HepG2 (cell line): Measurements from ENCODE around the gene C6orf132. TPM values are rescaled to one million over a fixed set of nuclear protein-coding genes. Genes with fewer than 3 reads are reported as not detected.

ENCODE experiments used
- ATAC-seq: fragments of 200-7000 bp; cut with Tn5 transposase; 3 replicates; pipeline ENCODE4 v1.9.1; 2020; ENCODE audit warnings: mild to moderate bottlenecking, moderate library complexity
- BruUV-seq: library from RNA; stranded (reverse); fragments of 400-500 nt; replicated peaks from 2 replicates; lab custom pipeline; 2021; lab: Mats Ljungman, UMichigan
- CTCF ChIA-PET: fragments of 300-600 bp; formaldehyde crosslinking; extraction: SDS; loops from one replicate; lab custom pipeline; 2021; ENCODE audit warnings: low total read pairs, inconsistent platforms, low intra/inter-chr PET ratio; lab: Yijun Ruan, JAX
- POLR2A ChIA-PET: fragments of 350-600 bp; sonication (Branson Sonifier 250); formaldehyde crosslinking; loops from one replicate; lab custom pipeline; 2020; ENCODE audit warnings: antibody characterized with exemption, inconsistent platforms; lab: Yijun Ruan, JAX
- DNase-seq: peaks from one replicate; pipeline ENCODE4 v3.0.0-alpha.2; 2015; ENCODE audit warnings: low spot score
- FAIRE-seq: peaks from 3 replicates; lab custom pipeline; 2011; peaks lifted over from hg19 to GRCh38; lab: Jason Lieb, UNC
- H2AFZ ChIP-seq: one replicate; pipeline ENCODE4 v1.6.1; 2011; ENCODE audit warnings: low read length, inconsistent platforms
- H3K27ac ChIP-seq: fragments of 300-600 bp; 3 replicates; pipeline ENCODE4 v1.8.0; 2011; ENCODE audit warnings: mixed run types, mild to moderate bottlenecking, mixed read lengths, low read length, inconsistent platforms; ENCODE audit not compliant: insufficient read depth; ENCODE audit errors: extremely low read length
- H3K27me3 ChIP-seq, 2 experiments: fragments of 200-600 bp in 1 of 2; 2 replicates in 1 of 2; 3 replicates in 1 of 2; pipeline versions ENCODE4 v1.6.0 to v1.8.0; 2011; ENCODE audit warnings: low read length in 2 of 2, mild to moderate bottlenecking in 2 of 2, moderate library complexity in 2 of 2, inconsistent platforms in 1 of 2; ENCODE audit not compliant: insufficient read depth in 2 of 2, control insufficient read depth in 1 of 2
- H3K36me3 ChIP-seq, 2 experiments: fragments of 200-600 bp in 1 of 2; replicated peaks in 1 of 2; 2 replicates in 1 of 2; 3 replicates in 1 of 2; pipeline versions ENCODE4 v1.5.1 to v1.8.0; 2011; ENCODE audit warnings: low read length in 2 of 2, inconsistent platforms in 1 of 2; ENCODE audit not compliant: insufficient read depth in 2 of 2, control insufficient read depth in 1 of 2
- H3K4me1 ChIP-seq: 2 replicates; pipeline ENCODE4 v1.5.1; 2012; ENCODE audit warnings: low read length, inconsistent platforms; ENCODE audit not compliant: insufficient read depth
- H3K4me2 ChIP-seq: 2 replicates; pipeline ENCODE4 v1.6.0; 2011; ENCODE audit warnings: low read depth, low read length, inconsistent platforms
- H3K4me3 ChIP-seq, 3 experiments: fragments of 200-600 bp in 1 of 3; sonication (generic), shearing (Covaris generic) in 1 of 3; replicated peaks in 1 of 3; 2 replicates each; pipeline ENCODE4 v1.5.1; 2011 to 2016; ENCODE audit warnings: low read length in 3 of 3, inconsistent platforms in 2 of 3, low read depth in 2 of 3, mild to moderate bottlenecking in 2 of 3, control low read depth in 1 of 3, mixed read lengths in 1 of 3; ENCODE audit not compliant: insufficient read depth in 1 of 3
- H3K79me2 ChIP-seq: one replicate; pipeline ENCODE4 v1.6.1; 2011; ENCODE audit warnings: low read length, inconsistent platforms; ENCODE audit not compliant: insufficient read depth
- H3K9ac ChIP-seq: 2 replicates; pipeline ENCODE4 v1.6.0; 2011; ENCODE audit warnings: mild to moderate bottlenecking, low read depth, low read length, inconsistent platforms; ENCODE audit not compliant: insufficient read depth
- H3K9me3 ChIP-seq: 2 replicates; pipeline ENCODE4 v1.5.1; 2012; ENCODE audit warnings: mild to moderate bottlenecking, low read length
- H4K20me1 ChIP-seq: 2 replicates; pipeline ENCODE4 v1.6.0; 2011; ENCODE audit warnings: inconsistent platforms, mild to moderate bottlenecking, low read length, moderate library complexity; ENCODE audit not compliant: insufficient read depth
- ARID2 ChIP-seq: sonication (generic); formaldehyde crosslinking; IDR thresholded peaks from 2 replicates; pipeline ENCODE4 v1.8.1; 2022; ENCODE audit warnings: mild to moderate bottlenecking, missing genetic modification reagents, borderline replicate concordance
- DPF2 ChIP-seq: sonication (generic); formaldehyde crosslinking; IDR thresholded peaks from 2 replicates; pipeline ENCODE4 v1.4.0; 2020; ENCODE audit warnings: mild to moderate bottlenecking, low read depth, missing genetic modification reagents, borderline replicate concordance
- ONECUT2 ChIP-seq: sonication (generic); formaldehyde crosslinking; IDR thresholded peaks from 2 replicates; pipeline ENCODE4 v1.4.0; 2020; ENCODE audit warnings: missing genetic modification reagents
- SSRP1 ChIP-seq: IDR thresholded peaks from 2 replicates; pipeline ENCODE4 v1.6.1; 2016; ENCODE audit warnings: control low read depth
- ZFP62 ChIP-seq: sonication (generic); formaldehyde crosslinking; IDR thresholded peaks from 2 replicates; pipeline ENCODE4 v1.4.0; 2020; ENCODE audit warnings: missing genetic modification reagents
- ZNF282 ChIP-seq: fragments of 450-650 bp; IDR thresholded peaks from 2 replicates; pipeline ENCODE4 v1.6.1; 2018; ENCODE audit not compliant: partially characterized antibody
- ZNF33B ChIP-seq: sonication (generic); formaldehyde crosslinking; IDR thresholded peaks from 2 replicates; pipeline ENCODE4 v1.5.1; 2020; ENCODE audit warnings: mild to moderate bottlenecking, missing genetic modification reagents
- WGBS: methylation state at CpG from one replicate; pipeline ENCODE4 v1.1.6; 2017; ENCODE audit warnings: low lambda C conversion rate; 5-methylcytosine and 5-hydroxymethylcytosine counted together
- in situ Hi-C: cut with HindIII; loops from 2 replicates; pipeline ENCODE4 v1.10.0; 2017; ENCODE audit warnings: low pct_unique_long_range_greater_than_20kb; ENCODE audit not compliant: extremely low pct_ligation_motif_present
- intact Hi-C: fragments of 100-400 bp; cut with micrococcal nuclease; formaldehyde crosslinking; loops from one replicate; pipeline ENCODE4 v1.10.0; 2022; ENCODE audit not compliant: unreplicated experiment
- polyA plus RNA-seq, 8 experiments: library from polyadenylated mRNA; depleted of rRNA in 3 of 8; stranded (reverse) in 7 of 8; unstranded in 1 of 8; fragments of >200 nt; fragmentation: Illumina TruSeq in 4 of 8; extraction: Trizol in 4 of 8; gene quantifications; 2 replicates each; pipeline versions ENCODE4 v1.2.1 to v1.2.3, GENCODE V29; 2011 to 2016; ENCODE audit warnings: low read depth in 4 of 8, missing spikeins in 1 of 8, mixed read lengths in 1 of 8; ENCODE audit not compliant: insufficient read depth in 1 of 8
- total RNA-seq, 5 experiments: library from RNA; depleted of rRNA; stranded (reverse); fragments of >200 nt; fragmentation: Illumina TruSeq; extraction: Trizol; gene quantifications; 2 replicates each; pipeline ENCODE4 v1.2.3, GENCODE V29; 2016; ENCODE audit warnings: low read depth in 1 of 5
- TF ChIP-seq, protein P1 (sequence below): fragments of 450-650 bp; IDR thresholded peaks from 2 replicates; pipeline ENCODE4 v1.6.1; 2016
- TF ChIP-seq, protein P2 (sequence below): sonication (generic); formaldehyde crosslinking; IDR thresholded peaks from 2 replicates; pipeline ENCODE4 v1.5.0; 2020; ENCODE audit warnings: mild to moderate bottlenecking, missing genetic modification reagents, borderline replicate concordance

Gene C6orf132
- total and polyA plus RNA-seq, 2 of the 13 experiments (the other 11 are each of a cell fraction or from before 2014, with no cell fraction given): 0.78 to 3.0 TPM

DNA sequence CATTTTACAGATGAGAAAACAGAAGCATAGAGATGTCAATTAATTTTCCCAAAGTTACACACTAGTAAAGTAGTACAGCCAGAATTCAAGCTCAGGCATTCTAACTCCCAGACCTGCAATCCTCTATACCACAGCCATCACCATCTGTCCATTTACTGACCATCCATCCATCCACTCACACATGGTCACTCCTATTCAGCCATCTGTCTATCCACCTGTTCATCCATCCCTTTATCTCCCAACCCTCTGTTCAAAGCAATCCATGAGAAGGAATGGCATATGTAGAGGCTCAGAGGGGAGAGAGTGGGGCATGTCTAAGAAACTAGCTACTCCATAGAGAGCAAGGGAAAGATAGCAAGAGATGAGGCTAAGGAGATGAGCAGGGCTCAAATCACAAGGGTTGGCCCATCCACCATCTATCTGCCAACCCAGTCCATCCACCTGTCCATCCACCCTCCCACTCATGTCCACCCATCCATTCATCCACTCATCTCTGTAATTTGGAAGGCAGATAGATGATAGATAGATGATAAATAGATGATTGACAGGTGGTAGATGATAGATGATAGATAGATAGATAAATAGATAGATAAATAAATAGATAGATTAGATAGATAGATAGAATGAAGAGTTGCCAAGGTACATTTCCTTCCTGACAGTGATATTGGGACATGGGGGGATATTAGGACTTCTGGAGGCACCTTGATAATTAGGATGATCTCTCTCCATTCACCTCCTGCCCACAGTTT lies 12.2 kb upstream of the C6orf132 start:
- CTCF ChIA-PET: no interaction called here
- intact Hi-C loops: no loop called here
- in situ Hi-C loops: no loop called here
- DNase-seq: no peak
- no peak overlapping the region for H2AFZ ChIP-seq
- H3K27ac ChIP-seq: no peak overlapping the region
- H3K79me2 ChIP-seq: no peaks in the 10 kb centered on the region
- TF ChIP-seq ZFP62 (CRISPR knock-in tag): no peak
- TF ChIP-seq, protein P1, sequence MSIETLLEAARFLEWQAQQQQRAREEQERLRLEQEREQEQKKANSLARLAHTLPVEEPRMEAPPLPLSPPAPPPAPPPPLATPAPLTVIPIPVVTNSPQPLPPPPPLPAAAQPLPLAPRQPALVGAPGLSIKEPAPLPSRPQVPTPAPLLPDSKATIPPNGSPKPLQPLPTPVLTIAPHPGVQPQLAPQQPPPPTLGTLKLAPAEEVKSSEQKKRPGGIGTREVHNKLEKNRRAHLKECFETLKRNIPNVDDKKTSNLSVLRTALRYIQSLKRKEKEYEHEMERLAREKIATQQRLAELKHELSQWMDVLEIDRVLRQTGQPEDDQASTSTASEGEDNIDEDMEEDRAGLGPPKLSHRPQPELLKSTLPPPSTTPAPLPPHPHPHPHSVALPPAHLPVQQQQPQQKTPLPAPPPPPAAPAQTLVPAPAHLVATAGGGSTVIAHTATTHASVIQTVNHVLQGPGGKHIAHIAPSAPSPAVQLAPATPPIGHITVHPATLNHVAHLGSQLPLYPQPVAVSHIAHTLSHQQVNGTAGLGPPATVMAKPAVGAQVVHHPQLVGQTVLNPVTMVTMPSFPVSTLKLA: peak; percentile 44; the same call in 1 of the 2 replicates
- TF ChIP-seq, all 625 proteins: peak for 1
- Histone ChIP-seq H3K4me1 (peaks cover 27% of the 10 kb centered on the region), H3K4me2 (no peak overlapping the region), H3K27me3 (peaks cover 3 to 9% of the 10 kb centered on the region in 2 experiments; a peak in 4 of 5 replicates), H4K20me1 (no peaks in the 10 kb centered on the region), H3K9ac (no peak overlapping the region), H3K36me3 (no peaks in the 10 kb centered on the region), H3K9me3 (no peaks in the 10 kb centered on the region), H3K4me3 (no peak overlapping the region)
- FAIRE-seq: no peak
- ATAC-seq: no peak
- POLR2A ChIA-PET: interaction anchor here (0.9 to 1.7 kb wide), 2 partner anchors 51 to 55 kb away, joined by 3 to 4 read pairs; no protein-coding TSS in a partner anchor
- BruUV-seq: no TSS peak

DNA sequence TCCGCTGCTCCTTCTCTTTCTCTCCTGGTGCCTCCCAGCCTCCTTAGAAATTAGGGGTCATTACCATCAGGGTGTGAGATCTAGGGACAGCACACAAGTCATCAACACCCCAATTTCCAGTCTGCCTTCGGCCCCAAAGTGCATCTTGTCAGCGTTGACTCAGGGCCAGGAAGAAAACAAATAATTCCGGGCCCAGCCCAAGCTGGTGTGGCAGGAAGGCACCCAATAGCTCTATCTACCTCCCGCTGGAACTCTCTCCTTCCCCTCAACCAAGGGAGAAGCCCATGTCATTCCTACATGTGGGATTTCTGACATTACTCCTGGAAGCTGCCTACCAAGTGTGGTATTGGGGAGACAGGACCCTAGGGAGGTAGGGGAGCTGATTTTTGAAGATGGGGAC lies 11.5 kb upstream of the C6orf132 start:
- H3K27ac ChIP-seq: no peak overlapping the region
- H3K79me2 ChIP-seq: no peaks in the 10 kb centered on the region
- no peak for TF ChIP-seq SSRP1 (CRISPR knock-in tag)
- no peak for TF ChIP-seq ONECUT2 (CRISPR knock-in tag)
- TF ChIP-seq ZNF282: no peak
- no peak for TF ChIP-seq DPF2 (CRISPR knock-in tag)
- TF ChIP-seq, protein P2, sequence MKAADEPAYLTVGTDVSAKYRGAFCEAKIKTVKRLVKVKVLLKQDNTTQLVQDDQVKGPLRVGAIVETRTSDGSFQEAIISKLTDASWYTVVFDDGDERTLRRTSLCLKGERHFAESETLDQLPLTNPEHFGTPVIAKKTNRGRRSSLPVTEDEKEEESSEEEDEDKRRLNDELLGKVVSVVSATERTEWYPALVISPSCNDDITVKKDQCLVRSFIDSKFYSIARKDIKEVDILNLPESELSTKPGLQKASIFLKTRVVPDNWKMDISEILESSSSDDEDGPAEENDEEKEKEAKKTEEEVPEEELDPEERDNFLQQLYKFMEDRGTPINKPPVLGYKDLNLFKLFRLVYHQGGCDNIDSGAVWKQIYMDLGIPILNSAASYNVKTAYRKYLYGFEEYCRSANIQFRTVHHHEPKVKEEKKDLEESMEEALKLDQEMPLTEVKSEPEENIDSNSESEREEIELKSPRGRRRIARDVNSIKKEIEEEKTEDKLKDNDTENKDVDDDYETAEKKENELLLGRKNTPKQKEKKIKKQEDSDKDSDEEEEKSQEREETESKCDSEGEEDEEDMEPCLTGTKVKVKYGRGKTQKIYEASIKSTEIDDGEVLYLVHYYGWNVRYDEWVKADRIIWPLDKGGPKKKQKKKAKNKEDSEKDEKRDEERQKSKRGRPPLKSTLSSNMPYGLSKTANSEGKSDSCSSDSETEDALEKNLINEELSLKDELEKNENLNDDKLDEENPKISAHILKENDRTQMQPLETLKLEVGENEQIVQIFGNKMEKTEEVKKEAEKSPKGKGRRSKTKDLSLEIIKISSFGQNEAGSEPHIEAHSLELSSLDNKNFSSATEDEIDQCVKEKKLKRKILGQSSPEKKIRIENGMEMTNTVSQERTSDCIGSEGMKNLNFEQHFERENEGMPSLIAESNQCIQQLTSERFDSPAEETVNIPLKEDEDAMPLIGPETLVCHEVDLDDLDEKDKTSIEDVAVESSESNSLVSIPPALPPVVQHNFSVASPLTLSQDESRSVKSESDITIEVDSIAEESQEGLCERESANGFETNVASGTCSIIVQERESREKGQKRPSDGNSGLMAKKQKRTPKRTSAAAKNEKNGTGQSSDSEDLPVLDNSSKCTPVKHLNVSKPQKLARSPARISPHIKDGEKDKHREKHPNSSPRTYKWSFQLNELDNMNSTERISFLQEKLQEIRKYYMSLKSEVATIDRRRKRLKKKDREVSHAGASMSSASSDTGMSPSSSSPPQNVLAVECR: no peak
- TF ChIP-seq ARID2 (CRISPR knock-in tag): no peak
- no peak for TF ChIP-seq ZNF33B (CRISPR knock-in tag)
- TF ChIP-seq, all 625 proteins: peak for 0
- Histone ChIP-seq H3K9ac (no peak overlapping the region), H4K20me1 (no peaks in the 10 kb centered on the region), H3K9me3 (no peaks in the 10 kb centered on the region), H3K36me3 (no peaks in the 10 kb centered on the region), H3K4me1 (peaks cover 27% of the 10 kb centered on the region), H2AFZ (no peak overlapping the region), H3K27me3 (peaks cover 0 to 12% of the 10 kb centered on the region in 2 experiments; a peak in 4 of 5 replicates), H3K4me3 (no peak overlapping the region), H3K4me2 (no peak overlapping the region)
- in situ Hi-C loops: no loop called here
- POLR2A ChIA-PET: no interaction called here
- intact Hi-C loops: no loop called here
- CTCF ChIA-PET: no interaction called here
- DNase-seq (no peak), ATAC-seq (no peak), FAIRE-seq (no peak)
- BruUV-seq: no TSS peak
- 18% methylated on average over 5 of the region's 5 CpGs for WGBS
